ENCODE results near the gene MASP2.

Gene MASP2

DNA sequence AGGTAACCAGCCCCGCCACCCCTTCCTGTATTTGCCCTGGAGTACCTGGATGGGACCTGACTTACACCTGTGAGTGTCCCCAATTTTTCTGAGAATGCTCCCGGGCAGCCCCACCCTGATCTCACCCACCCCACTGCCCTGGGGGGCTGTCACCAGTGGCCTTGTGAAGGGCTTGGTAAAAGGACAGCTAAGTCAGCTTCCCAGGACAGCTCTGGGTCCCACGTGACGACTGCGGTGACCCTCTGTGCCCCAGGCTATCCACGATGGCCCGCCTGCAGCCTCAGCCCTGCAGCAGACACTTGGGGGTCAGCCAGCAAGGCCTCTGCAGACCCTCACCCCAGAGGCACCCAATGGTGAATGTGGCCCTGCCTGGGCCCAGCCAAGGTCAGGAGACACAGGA, 7.1 kb upstream of the MASP2 start:
- H3K4me3 ChIP-seq (ENCODE audit: low read depth, low read length, poor library complexity, severe bottlenecking), result no peak overlapping the region
- H3K9me3 ChIP-seq (ENCODE audit: low read length), result no peaks in the 10 kb centered on the region
- no peaks in the 10 kb centered on the region for H3K9me2 ChIP-seq (ENCODE audit: low read depth, low read length)
- peaks cover 38% of the 10 kb centered on the region for H3K4me1 ChIP-seq (ENCODE audit: insufficient read depth, low read length, severe bottlenecking)
- H3K9ac ChIP-seq (ENCODE audit: low read length), result no peak overlapping the region
- no peak overlapping the region for H2AFZ ChIP-seq (ENCODE audit: low read length)
- peaks cover 43% of the 10 kb centered on the region for H3K36me3 ChIP-seq (ENCODE audit: insufficient read depth, low read length)
- H3K79me2 ChIP-seq (ENCODE audit: insufficient read depth, low read length), result peaks cover 7% of the 10 kb centered on the region; the same call in 1 of the 2 replicates
- no peaks in the 10 kb centered on the region for H3F3A ChIP-seq (ENCODE audit: insufficient read depth, low read length)
- no peak overlapping the region for H3K27ac ChIP-seq (ENCODE audit: low read depth, low read length, poor library complexity, severe bottlenecking)
- no peaks in the 10 kb centered on the region for H4K20me1 ChIP-seq (ENCODE audit: insufficient read depth, low read length)
- TF ChIP-seq EZH2 (IDR thresholded peaks at IDR 0.05; ENCODE audit: borderline replicate concordance, low read length), result no peak
- TF ChIP-seq, protein P1, sequence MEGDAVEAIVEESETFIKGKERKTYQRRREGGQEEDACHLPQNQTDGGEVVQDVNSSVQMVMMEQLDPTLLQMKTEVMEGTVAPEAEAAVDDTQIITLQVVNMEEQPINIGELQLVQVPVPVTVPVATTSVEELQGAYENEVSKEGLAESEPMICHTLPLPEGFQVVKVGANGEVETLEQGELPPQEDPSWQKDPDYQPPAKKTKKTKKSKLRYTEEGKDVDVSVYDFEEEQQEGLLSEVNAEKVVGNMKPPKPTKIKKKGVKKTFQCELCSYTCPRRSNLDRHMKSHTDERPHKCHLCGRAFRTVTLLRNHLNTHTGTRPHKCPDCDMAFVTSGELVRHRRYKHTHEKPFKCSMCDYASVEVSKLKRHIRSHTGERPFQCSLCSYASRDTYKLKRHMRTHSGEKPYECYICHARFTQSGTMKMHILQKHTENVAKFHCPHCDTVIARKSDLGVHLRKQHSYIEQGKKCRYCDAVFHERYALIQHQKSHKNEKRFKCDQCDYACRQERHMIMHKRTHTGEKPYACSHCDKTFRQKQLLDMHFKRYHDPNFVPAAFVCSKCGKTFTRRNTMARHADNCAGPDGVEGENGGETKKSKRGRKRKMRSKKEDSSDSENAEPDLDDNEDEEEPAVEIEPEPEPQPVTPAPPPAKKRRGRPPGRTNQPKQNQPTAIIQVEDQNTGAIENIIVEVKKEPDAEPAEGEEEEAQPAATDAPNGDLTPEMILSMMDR (IDR thresholded peaks at IDR 0.05; ENCODE audit: low read length), result no peak
- H3K4me2 ChIP-seq (ENCODE audit: low read length), result no peak overlapping the region
- H3K27me3 ChIP-seq (ENCODE audit: insufficient read depth, low read length), result no peaks in the 10 kb centered on the region

DNA sequence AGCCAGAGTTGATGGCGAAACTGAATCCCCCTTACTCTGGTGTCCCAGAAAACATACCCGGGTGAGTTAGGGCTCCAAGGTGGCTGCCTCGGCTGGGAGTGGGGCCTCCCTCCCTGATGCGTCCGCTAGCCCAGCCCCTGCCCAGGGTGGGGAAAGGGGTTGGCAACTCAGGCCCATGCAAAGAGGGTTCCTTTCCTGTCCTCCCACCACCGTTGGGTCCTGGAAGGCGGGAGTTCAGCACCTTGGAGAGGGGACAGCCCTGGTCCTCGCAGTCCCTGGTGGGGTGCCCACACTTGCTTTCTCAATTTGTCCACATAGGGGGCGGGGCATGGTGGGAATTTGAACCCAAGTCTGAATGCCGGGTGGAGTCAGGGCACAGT, 6.7 kb upstream of the MASP2 start:
- H3F3A ChIP-seq (ENCODE audit: insufficient read depth, low read length), result no peaks in the 10 kb centered on the region
- H3K79me2 ChIP-seq (ENCODE audit: insufficient read depth, low read length), result peaks cover 3% of the 10 kb centered on the region; the same call in 1 of the 2 replicates
- H3K9me2 ChIP-seq (ENCODE audit: low read depth, low read length), result no peaks in the 10 kb centered on the region
- peaks cover 43% of the 10 kb centered on the region for H3K36me3 ChIP-seq (ENCODE audit: insufficient read depth, low read length)
- no peak overlapping the region for H2AFZ ChIP-seq (ENCODE audit: low read length)
- H3K4me3 ChIP-seq (ENCODE audit: low read depth, low read length, poor library complexity, severe bottlenecking), result no peak overlapping the region
- H3K27me3 ChIP-seq (ENCODE audit: insufficient read depth, low read length), result no peaks in the 10 kb centered on the region
- H3K4me2 ChIP-seq (ENCODE audit: low read length), result no peak overlapping the region
- H3K9me3 ChIP-seq (ENCODE audit: low read length), result no peaks in the 10 kb centered on the region
- H3K27ac ChIP-seq (ENCODE audit: low read depth, low read length, poor library complexity, severe bottlenecking), result peak overlapping the region; percentile 59
- no peak overlapping the region for H3K9ac ChIP-seq (ENCODE audit: low read length)
- H3K4me1 ChIP-seq (ENCODE audit: insufficient read depth, low read length, severe bottlenecking), result peaks cover 36% of the 10 kb centered on the region
- TF ChIP-seq, protein P1 (IDR thresholded peaks at IDR 0.05; ENCODE audit: low read length), result no peak
- TF ChIP-seq EZH2 (IDR thresholded peaks at IDR 0.05; ENCODE audit: borderline replicate concordance, low read length), result no peak
- no peaks in the 10 kb centered on the region for H4K20me1 ChIP-seq (ENCODE audit: insufficient read depth, low read length)

DNA sequence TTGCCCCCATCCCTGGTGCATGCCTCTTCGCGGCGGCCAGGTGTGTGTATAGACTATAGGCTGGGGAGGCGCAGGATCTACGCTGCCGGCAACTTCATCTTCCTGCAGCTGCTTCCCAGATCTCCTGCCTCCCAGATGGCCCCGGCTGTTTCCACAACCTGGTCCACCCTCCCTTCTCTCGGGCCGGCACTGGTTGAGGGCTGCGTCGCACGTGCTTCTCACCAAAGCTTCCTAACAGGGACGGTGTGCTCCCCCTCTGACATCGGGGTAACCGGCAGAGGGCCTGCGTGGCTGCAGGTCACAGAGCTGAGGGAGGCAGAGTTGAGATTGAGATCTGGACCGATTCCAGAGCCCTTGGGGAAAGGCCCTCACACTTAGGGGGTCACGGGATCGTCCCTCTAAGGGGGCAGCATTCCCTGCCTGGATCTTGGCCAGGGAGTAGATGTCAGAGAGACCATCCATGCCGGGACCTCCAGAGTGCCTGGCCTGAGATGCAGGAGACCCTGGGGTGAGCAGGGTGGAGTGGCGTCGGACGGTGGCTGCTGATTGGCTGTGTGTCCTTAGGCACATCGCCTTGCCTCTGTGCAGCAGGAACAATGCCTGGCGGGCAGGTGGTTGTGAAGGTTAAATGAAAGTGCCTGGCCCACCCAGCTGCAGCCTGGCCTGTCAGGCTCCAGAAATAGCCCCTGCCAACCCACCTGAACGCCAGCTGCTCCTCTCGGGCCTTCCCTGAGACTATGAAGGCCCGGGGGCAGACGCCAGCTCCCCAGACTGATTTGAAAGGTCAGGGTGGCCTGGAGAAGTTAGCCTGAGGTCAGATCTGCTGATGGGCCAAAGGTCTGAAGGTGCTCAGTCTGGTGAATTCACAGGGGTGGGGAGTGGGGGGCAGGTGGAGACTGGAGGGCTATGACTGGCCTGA, 6.1 kb upstream of the MASP2 start:
- H4K20me1 ChIP-seq (ENCODE audit: insufficient read depth, low read length), result no peaks in the 10 kb centered on the region
- no peak overlapping the region for H2AFZ ChIP-seq (ENCODE audit: low read length)
- peak overlapping the region; percentile 59 for H3K27ac ChIP-seq (ENCODE audit: low read depth, low read length, poor library complexity, severe bottlenecking)
- H3K9me2 ChIP-seq (ENCODE audit: low read depth, low read length), result no peaks in the 10 kb centered on the region
- H3K36me3 ChIP-seq (ENCODE audit: insufficient read depth, low read length), result peaks cover 38% of the 10 kb centered on the region
- H3K27me3 ChIP-seq (ENCODE audit: insufficient read depth, low read length), result no peaks in the 10 kb centered on the region
- no peak overlapping the region; the same call in 1 of the 2 replicates for H3K4me2 ChIP-seq (ENCODE audit: low read length)
- no peak overlapping the region for H3K9ac ChIP-seq (ENCODE audit: low read length)
- H3K4me1 ChIP-seq (ENCODE audit: insufficient read depth, low read length, severe bottlenecking), result peaks cover 31% of the 10 kb centered on the region
- no peaks in the 10 kb centered on the region for H3K9me3 ChIP-seq (ENCODE audit: low read length)
- H3K79me2 ChIP-seq (ENCODE audit: insufficient read depth, low read length), result no peaks in the 10 kb centered on the region
- no peak overlapping the region for H3K4me3 ChIP-seq (ENCODE audit: low read depth, low read length, poor library complexity, severe bottlenecking)
- TF ChIP-seq, protein P1 (IDR thresholded peaks at IDR 0.05; ENCODE audit: low read length), result peak; percentile 13; the same call in 1 of the 2 replicates
- TF ChIP-seq EZH2 (IDR thresholded peaks at IDR 0.05; ENCODE audit: borderline replicate concordance, low read length), result no peak
- no peaks in the 10 kb centered on the region for H3F3A ChIP-seq (ENCODE audit: insufficient read depth, low read length)

All from OCI-LY1 (cell line).